HG02759 (cell line): ENCODE results near the gene CTTN.
"Not testable (repeated sequence)": the region's sequence is repeated elsewhere in the genome, so short reads cannot be mapped to it uniquely, and the experiment has no call there.

Experiments used
- ATAC-seq: cut with Tn5 transposase; IDR thresholded peaks from one replicate; pipeline ENCODE4 v1.9.1; 2021; ENCODE audit warnings: mild to moderate bottlenecking, moderate library complexity; ENCODE audit not compliant: unreplicated experiment

CTTN gene

DNA sequence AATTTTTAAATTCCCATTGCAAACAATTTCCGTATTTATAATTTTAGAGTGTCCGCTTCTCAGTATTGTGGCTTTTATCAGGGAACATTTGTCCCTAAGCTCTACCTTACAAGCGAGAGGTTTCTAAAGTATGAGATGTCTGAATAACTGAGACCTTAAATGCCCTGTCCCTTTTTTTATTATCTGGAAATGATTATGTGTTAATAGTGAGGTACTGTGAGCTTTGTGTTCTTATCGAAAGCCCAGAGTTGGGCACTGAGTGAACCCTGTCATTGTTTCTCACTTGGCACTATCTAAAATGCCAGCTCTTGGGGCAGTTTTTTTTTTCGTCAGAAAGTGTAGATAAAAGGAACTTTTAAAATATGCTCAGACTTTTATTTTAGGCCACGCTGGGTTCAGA lies 9.5 kb downstream of the CTTN start:
- ATAC-seq: no peak

DNA sequence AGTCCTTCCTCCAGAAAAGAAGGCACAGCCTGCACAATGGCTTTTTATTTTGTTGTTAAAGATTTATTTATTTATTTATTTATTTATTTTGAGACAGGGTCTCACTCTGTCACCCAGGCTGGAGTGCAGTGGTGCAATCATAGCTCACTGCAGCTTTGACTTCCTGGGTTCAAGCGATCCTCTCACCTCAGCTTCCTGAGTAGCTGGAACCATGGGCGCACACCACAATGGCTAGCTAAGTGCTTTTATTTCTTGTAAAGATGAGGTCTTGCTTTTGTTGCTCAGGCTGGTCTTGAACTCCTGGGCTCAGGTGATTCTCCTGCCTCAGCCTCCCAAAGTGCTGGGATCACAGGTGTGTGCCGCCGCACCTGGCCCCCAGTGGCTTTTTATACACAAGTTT lies 10.0 kb downstream of the CTTN start:
- not testable (repeated sequence) for ATAC-seq

DNA sequence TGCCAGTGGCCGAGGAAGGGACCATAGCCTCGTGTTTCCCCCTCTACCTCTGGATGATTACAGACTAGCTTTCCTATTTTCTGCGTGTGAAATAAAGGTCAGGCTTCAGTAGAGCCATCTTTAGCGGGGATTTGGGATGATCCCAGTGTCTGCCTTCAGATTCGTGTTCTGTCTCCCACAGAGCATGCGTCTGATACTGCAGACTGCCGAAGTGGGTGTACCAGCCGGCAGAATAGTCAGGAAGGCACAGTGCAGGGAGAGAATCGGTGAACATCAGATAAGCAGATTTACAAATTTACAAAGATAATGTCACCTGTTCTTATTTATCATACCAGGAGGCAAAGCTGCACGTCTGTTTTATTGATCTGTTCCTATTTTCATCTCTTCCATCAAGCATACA lies 11.1 kb downstream of the CTTN start:
- no peak for ATAC-seq

DNA sequence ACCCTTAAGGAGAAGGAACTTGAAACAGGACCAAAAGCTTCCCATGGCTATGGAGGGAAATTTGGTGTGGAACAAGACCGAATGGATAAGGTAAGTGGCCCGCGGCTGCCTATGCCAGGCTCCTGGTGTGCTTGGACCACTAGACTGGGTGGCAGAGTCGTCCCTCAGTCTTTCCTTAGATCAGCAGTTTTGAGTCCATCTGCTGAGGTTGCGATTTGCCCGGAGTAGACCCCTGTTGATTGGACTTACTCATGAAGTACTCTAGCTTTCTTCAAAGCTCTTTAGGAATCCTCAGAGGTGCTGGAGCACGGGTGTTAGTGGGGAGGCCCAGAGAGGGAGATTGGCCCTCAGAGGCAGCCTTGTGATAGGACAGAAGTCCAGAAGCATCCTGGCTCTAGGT lies 11.5 kb downstream of the CTTN start:
- no peak for ATAC-seq

- no peak for ATAC-seq
Observed at GRCh38 chr11:70410276-70411205, 12.2 kb downstream of the CTTN start.

DNA sequence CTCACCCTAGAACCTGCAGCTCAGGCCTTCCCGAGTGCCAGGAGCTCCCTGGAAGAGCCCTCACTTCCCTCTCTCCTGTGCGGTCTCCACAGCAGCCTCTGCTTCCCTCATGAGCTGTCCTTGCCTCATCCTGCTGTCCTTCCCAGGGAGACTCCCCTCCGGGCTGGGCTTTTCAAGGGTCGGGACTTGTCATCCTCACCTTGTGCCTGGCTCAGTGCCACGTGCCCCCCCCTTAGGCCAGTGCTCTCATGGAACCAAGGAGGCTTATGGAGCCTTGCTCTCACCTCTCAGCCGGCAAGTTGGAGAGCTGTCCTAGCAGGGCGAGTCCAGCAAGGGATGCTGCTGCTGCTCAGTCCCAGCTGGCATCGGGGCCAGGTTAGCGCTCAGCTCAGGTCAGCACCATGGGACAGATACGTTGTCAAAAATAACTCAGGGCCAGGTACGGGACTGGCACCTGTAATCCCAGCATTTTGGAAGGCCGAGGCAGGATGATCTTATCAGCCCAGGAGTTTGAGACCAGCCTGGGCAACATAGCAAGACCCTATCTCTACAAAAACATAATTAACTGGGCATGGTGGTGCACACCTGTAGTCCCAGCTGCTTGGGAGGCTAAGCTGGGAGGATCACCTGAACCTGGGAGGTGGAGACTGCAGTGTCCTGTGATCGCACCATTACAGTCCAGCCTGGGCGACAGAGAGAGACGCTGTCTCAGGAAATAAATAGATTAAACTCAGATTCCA lies 13.6 kb downstream of the CTTN start:
- ATAC-seq: no peak

GRCh38 chr11:70413151-70413550 lies 14.8 kb downstream of the CTTN start:
- ATAC-seq: no peak

GRCh38 chr11:70414341-70415100 lies 16.2 kb downstream of the CTTN start:
- no peak for ATAC-seq

DNA sequence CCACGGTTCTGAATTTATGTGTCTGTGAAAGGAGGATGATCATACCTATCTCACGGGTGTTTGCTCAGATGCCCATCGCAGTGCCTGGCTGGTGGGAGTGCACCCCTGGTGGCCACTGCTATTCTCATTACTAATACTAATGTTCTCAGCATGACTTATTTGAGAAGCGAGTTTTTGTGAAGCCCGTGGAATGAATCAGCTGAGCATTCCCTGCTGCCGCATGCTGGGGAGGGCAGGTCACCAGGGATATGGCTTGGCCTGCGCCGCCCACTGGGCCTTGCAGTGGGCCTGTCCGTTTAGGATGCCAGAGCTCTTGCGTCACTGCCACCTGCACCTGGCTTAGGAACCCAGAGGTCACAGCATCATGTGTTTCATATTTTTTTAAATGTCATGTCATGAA lies 16.9 kb downstream of the CTTN start:
- ATAC-seq: no peak

GRCh38 chr11:70415642-70416395 lies 17.5 kb downstream of the CTTN start:
- no peak for ATAC-seq

DNA sequence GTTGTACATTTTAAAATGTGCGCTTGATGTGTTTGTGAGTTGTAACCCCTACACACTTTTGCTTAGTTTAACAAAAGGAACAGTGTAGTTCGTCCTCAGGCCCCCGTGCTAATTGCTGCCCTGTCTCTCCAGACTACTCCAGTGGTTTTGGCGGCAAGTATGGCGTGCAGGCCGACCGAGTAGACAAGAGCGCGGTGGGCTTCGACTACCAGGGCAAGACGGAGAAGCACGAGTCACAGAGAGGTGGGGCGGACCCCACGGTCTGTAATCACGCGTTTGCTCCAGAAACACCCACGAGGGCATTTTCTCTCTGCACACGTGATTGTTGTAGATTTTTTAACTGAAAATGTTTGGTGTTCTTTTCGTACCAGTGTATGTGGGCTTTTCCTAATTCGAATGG lies 18.6 kb downstream of the CTTN start:
- ATAC-seq: no peak

DNA sequence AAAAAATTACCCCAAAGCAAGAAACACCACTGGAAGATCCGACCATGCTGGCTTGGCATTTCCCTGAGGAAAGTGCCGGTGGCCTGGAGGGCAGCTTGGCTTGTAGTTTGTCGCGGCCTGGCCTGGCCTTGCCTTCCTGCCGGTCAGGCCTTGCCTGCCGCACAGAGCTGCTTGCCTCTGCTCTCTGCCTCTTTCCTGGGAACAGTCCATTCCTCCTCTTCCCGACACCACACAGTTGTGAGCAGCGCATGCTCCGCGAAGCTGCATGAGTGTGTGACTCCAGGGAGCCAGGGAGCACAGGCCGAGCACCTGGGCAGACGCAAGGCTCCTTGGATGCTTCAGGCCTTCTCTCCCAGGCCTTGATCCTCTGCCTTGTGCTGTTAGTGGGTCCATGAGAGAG lies 19.8 kb downstream of the CTTN start:
- ATAC-seq: no peak

- ATAC-seq: no peak
Observed at GRCh38 chr11:70419307-70420007, 21.1 kb downstream of the CTTN start.

GRCh38 chr11:70420008-70420464 lies 21.7 kb downstream of the CTTN start:
- no peak for ATAC-seq

- no peak for ATAC-seq
Observed at GRCh38 chr11:70420496-70420895, 22.2 kb downstream of the CTTN start.

- no peak for ATAC-seq
Observed at GRCh38 chr11:70421123-70421522, 22.8 kb downstream of the CTTN start.

DNA sequence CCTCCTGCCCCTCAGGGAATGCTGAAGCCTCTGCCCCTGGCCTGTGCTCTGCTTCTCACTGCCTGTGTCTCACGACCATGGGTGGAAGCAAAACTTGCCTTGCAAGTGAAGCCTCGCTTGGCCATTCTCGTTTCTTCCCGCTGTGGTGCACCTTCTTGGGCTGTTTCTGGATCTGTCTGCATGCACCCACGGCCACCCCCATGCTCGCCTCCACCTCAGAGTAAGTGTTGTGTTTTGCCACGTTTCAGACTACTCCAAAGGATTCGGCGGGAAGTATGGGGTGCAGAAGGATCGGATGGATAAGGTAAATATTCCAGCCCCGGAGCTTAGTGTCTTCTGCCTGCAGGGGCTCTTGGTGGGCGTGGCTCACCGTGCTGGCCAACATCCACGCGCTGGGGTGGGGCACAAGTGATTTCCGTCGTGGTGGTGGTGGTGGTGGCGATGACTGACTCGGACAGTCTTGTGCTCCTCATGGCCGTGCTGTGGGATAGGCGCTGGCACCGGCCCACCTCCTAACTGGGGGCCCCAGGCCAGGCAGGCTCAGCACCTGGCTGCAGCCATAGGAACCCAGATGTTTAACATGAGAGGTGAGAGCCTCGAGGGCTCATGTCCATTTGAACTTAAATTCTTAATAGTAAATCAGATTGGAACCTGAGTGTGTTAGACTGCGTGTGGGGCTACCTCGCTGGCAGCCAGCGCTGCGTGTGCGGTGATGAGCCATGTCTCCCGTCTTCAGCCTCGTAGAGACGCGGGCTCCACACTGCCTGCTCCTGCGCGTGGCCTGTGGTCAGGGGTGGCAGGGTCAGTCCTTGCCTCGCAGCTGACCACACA lies 24.6 kb downstream of the CTTN start:
- ATAC-seq: no peak

GRCh38 chr11:70423523-70424505 lies 25.5 kb downstream of the CTTN start:
- ATAC-seq: no peak
